AG04450 (cell line): ENCODE results near the gene HMGB3. TPM values are rescaled to one million over a fixed set of nuclear protein-coding genes. Genes with fewer than 3 reads are reported as not detected.

Source experiments
- CTCF ChIA-PET: fragments of 300-600, 350-600 bp; formaldehyde crosslinking; extraction: SDS; loops from one replicate; lab custom pipeline; 2022; ENCODE audit warnings: antibody characterized with exemption, inconsistent platforms; lab: Charles Lee
- POLR2A ChIA-PET: fragments of 350-600 bp; formaldehyde crosslinking; extraction: SDS; loops from one replicate; lab custom pipeline; 2021; ENCODE audit warnings: antibody characterized with exemption, inconsistent platforms; lab: Yijun Ruan, JAX
- DNase-seq: peaks from one replicate; pipeline ENCODE4 v3.0.0-alpha.2; 2011; ENCODE audit warnings: low read depth, low spot score
- H3K27ac ChIP-seq: one replicate; pipeline ENCODE4 v1.5.1; 2012; ENCODE audit warnings: low read depth, low read length, control low read depth
- H3K27me3 ChIP-seq: one replicate; pipeline ENCODE4 v1.6.0; 2012; ENCODE audit warnings: low read length; ENCODE audit not compliant: control insufficient read depth, insufficient read depth
- H3K4me3 ChIP-seq: 2 replicates; pipeline ENCODE4 v1.5.1; 2011; ENCODE audit warnings: mild to moderate bottlenecking, low read depth, low read length, control low read depth
- H3K9me3 ChIP-seq: 2 replicates; pipeline ENCODE4 v1.5.1; 2012; ENCODE audit warnings: low read length; ENCODE audit not compliant: control insufficient read depth, insufficient read depth
- polyA minus RNA-seq: library from RNA; depleted of rRNA, polyadenylated mRNA; stranded (reverse); fragments of >200 nt; gene quantifications from 2 replicates; pipeline ENCODE4 v1.2.3, GENCODE V29; 2011; rRNA and poly(A)+ RNA removed
- polyA plus RNA-seq: library from polyadenylated mRNA; depleted of rRNA; stranded (reverse); fragments of >200 nt; gene quantifications from 2 replicates; pipeline ENCODE4 v1.2.3, GENCODE V29; 2011; rRNA removed
- TF ChIP-seq, protein P1 (sequence below): IDR thresholded peaks from 2 replicates; pipeline ENCODE4 v1.5.1; 2011; ENCODE audit warnings: low read depth, low read length, control low read depth, inconsistent platforms

HMGB3 gene
- polyA plus RNA-seq, result 17.9 and 21.1 TPM in 2 replicates
- polyA minus RNA-seq, result 7.3 and 10.1 TPM in 2 replicates

DNA sequence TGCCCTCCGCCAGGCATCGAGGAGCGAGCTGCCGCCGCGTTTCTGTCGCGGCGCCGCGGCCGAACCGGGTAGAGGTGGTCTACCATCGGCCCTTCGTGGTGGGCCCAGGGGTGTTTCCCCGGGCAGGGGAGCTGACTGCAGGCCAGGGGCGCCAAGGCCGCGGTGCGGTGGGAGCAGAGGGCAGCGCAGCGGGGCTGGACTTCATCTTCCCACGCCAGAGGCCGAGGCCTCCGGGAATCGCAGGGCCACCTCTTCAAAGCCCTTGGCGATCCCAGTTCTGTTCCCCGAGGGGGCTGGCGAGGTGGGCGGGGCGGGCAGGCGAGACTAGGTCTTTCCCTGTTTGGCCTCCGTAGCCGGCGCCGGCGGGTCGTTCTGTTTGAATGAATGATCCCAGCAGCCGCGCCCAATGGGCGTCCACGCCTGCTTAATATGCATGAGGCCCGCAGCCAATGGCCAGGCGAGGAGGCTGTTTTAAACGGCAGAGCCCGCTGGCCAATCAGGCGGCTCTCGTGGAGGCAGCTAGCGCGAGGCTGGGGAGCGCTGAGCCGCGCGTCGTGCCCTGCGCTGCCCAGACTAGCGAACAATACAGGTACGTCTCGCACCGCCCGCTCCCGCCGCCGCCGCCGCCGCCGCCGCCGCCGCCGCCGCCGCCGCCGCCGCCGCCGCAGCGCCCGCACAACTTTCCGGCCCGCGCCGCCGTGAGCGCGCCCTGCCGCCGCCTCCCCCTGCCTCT lies at the start of gene HMGB3:
Gene HMGB3 (plus strand): TSS at position 548 of the 733 bp plus-strand sequence. CDS start 2,265 bp downstream, outside the sequence.
- ChIA-PET POLR2A (no interaction called here), CTCF (no interaction called here)
- DNase-seq, result peak; percentile 70
- TF ChIP-seq, protein P1, sequence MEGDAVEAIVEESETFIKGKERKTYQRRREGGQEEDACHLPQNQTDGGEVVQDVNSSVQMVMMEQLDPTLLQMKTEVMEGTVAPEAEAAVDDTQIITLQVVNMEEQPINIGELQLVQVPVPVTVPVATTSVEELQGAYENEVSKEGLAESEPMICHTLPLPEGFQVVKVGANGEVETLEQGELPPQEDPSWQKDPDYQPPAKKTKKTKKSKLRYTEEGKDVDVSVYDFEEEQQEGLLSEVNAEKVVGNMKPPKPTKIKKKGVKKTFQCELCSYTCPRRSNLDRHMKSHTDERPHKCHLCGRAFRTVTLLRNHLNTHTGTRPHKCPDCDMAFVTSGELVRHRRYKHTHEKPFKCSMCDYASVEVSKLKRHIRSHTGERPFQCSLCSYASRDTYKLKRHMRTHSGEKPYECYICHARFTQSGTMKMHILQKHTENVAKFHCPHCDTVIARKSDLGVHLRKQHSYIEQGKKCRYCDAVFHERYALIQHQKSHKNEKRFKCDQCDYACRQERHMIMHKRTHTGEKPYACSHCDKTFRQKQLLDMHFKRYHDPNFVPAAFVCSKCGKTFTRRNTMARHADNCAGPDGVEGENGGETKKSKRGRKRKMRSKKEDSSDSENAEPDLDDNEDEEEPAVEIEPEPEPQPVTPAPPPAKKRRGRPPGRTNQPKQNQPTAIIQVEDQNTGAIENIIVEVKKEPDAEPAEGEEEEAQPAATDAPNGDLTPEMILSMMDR, result no peak
- no peaks in the 10 kb centered on the region for H3K27me3 ChIP-seq
- H3K27ac ChIP-seq, result no peak within 1 kb of the TSS
- H3K9me3 ChIP-seq, result no peaks in the 10 kb centered on the region
- peak within 1 kb of the TSS; percentile 64 for H3K4me3 ChIP-seq

DNA sequence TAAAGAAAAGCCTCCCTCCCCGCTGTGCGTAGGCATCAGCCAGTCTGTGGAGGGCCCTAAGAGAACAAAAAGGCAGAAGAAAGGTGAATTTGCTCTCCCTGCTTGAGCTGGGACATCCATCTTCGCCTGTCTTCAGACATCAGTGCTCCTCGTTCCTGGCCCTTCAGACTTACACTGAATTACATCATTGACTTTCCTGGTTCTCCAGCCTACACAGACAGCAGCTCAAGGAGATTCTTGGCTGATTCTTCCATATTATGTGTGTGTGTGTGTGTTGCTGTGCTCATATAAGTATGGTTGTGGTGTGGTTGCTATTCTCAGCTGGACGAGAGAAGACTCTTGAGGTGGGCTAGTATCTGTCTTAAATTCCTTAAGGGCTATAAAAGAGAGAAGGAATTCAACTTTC lies 49.2 kb upstream of the HMGB3 start:
- no peak overlapping the region for H3K27ac ChIP-seq
- H3K27me3 ChIP-seq, result no peaks in the 10 kb centered on the region
- DNase-seq, result no peak
- H3K4me3 ChIP-seq, result no peak overlapping the region
- H3K9me3 ChIP-seq, result no peaks in the 10 kb centered on the region
- POLR2A ChIA-PET, result interaction anchor here (0.6 kb wide), 1 partner anchor 36 kb away, joined by 3 read pairs; no protein-coding TSS in a partner anchor
- CTCF ChIA-PET, result no interaction called here
- TF ChIP-seq, protein P1, result no peak

DNA sequence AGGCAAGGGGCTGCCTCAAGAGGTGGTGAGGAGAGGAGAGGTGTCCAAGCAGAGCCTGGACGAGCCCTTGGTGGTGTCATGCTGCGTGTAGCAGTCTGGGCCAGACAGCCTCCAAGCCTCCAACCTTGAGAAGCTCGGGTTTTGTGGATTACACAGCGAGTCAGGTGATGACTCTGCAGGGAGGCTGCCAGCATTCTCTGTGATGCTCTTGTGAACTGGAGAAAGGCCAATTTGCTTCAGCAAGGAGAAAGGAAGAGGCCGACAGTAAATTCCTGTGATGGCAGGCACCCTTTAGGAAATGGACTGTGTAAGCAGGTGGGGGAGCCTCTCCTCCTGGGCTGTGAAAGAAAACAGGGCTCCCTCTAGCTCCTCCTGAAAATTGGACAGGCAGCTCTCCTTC lies 48.7 kb upstream of the HMGB3 start:
- CTCF ChIA-PET, result no interaction called here
- no peak overlapping the region for H3K27ac ChIP-seq

DNA sequence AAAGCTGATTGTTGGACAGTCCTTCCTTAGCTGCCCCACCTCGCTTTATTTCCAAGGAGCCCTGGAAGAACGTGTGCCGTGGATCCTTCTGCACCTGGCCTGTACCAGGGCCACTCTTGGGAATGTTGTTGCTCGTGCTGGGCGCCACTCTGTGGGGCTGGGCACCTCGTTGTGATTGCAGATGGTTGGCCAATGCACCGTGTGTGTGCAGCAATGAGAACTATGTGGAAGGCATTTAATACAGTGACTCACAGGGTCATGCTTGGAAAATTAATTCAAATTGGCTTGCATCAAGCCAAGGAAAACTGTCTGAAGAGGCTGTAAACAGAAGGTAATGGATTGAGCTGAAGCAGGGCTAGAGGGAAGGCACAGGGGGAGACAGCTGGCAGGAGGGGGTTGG lies 47.7 kb upstream of the HMGB3 start:
- ChIA-PET CTCF (interaction anchor here (0.9 kb wide), 1 partner anchor 163 kb away, joined by 3 read pairs; no protein-coding TSS in a partner anchor), POLR2A (interaction anchor here (0.6 kb wide), 1 partner anchor 22 kb away, joined by 3 read pairs; no protein-coding TSS in a partner anchor)
- Histone ChIP-seq H3K4me3 (no peak overlapping the region), H3K27me3 (no peaks in the 10 kb centered on the region), H3K9me3 (no peaks in the 10 kb centered on the region), H3K27ac (no peak overlapping the region)
- TF ChIP-seq, protein P1, result no peak
- DNase-seq, result no peak

More for the DNA sequence above, 48.7 kb upstream of the HMGB3 start:
- H3K27me3 ChIP-seq, result no peaks in the 10 kb centered on the region
- POLR2A ChIA-PET, result interaction anchor here (0.6 kb wide), 1 partner anchor 36 kb away, joined by 3 read pairs; no protein-coding TSS in a partner anchor
- TF ChIP-seq, protein P1, result no peak
- DNase-seq, result no peak
- no peaks in the 10 kb centered on the region for H3K9me3 ChIP-seq
- H3K4me3 ChIP-seq, result no peak overlapping the region

DNA sequence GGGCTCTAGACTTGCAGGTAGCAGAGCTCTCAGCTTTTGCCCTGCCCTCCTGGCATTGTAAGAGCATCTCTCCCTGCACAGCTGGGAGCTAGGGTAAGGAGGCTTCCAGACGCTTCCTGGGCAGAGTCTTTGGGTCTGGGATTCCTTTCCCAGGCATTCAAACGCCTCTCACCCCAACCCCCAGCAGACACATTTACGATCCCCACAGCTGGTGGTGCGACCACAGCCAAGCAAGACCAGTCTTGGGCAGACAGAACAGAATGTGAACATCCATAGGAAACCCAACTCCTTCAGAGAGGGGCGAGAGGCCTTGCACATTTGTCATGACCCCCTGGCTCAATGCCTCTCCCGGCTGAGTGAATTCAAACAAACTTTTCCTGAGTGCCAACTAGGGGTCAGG lies 46.6 kb upstream of the HMGB3 start:
- DNase-seq, result no peak
- Histone ChIP-seq H3K9me3 (no peaks in the 10 kb centered on the region), H3K27ac (no peak overlapping the region), H3K4me3 (no peak overlapping the region), H3K27me3 (no peaks in the 10 kb centered on the region)
- TF ChIP-seq, protein P1, result no peak
- CTCF ChIA-PET, result no interaction called here
- POLR2A ChIA-PET, result no interaction called here
